Activated naive CD4-positive, alpha-beta T cell treated with anti-CD3 and anti-CD28 coated beads, Interleukin-2, amount 50 U/mL, for 16 hours (primary cell): ENCODE data around the gene TOMM6.
"Not testable (repeated sequence)": the region's sequence is repeated elsewhere in the genome, so short reads cannot be mapped to it uniquely, and the experiment has no call there.

Experiments used
- DNase-seq: peaks from one replicate; pipeline ENCODE4 v3.0.0-alpha.2; 2020

The TOMM6 gene

DNA sequence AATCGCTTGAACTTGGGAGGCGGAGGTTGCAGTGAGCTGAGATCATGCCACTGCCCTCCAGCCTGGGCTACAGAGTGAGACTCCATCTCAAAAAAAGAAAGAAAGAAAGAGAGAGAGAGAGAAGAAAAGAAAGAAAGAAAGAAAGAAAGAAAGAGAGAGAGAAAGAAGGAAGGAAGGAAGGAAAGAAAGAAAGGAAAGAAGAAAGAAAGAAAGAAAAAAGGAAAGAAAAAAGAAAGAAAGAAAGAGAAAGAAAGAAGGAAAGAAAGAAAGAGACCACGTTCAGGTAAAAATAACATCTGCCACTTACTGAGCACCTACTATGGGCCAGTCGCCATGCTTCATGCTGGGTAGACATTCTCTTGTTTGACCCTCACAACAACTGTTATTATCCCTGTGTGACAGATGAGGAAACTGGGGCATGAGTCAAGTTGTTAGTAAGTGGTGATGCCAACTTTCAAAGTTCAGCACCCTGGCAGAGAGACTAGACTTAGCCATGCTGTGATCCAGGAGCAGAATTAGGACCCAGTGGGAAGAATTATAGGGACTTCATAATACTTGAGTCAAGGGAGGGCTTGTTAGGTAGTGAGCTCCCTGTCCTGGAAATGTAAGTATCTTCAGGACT, 21.3 kb upstream of the TOMM6 start:
- not testable (repeated sequence) for DNase-seq

DNA sequence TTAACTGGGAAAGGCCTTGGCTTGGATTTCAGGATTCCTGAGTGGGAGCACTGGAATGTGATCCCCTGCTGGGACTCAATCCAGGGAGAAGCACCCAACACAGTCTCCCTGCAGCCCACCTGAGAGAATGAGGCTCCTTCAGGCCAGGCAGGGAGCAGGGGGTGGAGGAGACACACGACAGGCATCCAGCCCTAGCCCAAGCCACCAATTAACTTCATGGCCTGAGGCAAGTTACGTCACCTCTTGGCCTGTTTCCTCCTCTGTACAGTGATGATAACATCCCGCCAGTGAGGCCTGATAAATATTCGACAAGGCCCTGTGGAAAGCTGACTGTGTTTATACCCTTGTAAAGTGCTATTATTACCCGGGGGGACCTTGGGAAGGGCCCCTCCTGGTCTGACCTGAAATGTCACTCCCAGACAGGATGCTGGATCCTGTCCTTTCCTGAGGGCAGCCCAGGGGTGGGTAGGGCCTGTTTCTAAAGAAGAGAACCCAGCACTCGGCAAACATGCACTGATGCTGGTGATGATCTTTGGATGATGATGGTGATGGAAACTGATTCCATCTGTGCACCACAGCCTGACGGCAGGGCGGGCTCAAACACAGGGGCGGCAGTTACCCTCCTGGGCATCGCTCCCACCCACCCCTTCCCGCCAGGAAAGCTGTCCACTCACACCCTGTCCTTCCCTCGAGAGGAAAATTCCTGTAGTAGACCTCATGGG, 20.2 kb upstream of the TOMM6 start:
- no peak for DNase-seq

DNA sequence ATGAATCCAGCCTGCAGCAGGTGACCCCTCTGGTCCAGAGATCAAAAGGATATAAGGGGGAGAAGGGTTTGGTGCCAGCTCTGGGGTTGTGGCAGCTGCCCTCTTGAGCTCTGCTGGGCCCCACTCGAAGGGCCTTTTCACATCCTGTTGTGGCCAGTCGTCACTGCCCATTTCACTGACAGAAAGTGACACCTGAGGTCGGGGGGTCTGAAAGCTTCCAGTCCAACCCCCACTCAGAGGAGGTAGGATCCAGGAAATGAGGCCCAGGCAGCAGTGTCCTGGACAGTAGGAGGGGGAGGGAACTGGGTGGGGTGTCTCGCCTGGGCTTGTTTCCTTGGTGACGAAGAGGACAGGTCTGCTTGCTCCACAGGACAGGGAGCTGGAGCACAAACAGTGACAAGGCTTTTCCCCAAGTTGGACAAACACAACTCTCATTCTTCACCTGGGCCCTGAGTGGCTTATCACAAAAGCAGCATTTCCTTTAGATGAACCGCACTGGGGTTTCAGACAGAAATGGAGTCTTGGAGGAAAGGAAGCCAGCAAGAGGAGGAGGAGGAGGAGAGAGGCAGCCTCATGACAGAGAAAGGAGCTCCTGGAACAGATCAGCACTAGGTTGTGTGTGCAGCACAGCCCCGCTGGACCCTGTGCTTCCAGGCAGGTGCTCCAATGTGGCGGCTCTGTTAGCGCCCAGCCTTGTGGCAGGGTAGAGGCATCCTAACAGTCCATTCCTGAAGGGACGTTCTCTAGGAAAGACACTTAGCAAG, 18.8 kb upstream of the TOMM6 start:
- DNase-seq = no peak

DNA sequence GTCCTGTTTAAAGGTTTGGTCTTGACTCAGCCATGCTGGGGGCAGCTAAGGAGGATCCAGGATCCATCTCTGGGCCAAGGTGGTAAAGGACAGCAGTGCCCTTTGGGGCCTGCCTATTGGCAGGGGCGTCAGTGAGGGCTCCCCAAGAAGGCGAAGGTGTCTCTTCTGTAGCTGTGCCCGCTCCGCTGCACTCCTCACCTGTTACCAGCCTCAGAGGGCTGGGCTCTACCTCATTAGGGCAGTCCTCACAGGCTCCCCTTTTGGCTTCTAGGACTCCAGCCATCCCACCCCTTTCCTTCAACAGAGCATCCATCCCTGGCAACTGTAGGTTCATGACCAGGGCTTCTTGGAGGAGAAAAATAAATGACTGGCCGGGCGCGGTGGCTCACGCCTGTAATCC, 18.1 kb upstream of the TOMM6 start:
- DNase-seq = no peak

DNA sequence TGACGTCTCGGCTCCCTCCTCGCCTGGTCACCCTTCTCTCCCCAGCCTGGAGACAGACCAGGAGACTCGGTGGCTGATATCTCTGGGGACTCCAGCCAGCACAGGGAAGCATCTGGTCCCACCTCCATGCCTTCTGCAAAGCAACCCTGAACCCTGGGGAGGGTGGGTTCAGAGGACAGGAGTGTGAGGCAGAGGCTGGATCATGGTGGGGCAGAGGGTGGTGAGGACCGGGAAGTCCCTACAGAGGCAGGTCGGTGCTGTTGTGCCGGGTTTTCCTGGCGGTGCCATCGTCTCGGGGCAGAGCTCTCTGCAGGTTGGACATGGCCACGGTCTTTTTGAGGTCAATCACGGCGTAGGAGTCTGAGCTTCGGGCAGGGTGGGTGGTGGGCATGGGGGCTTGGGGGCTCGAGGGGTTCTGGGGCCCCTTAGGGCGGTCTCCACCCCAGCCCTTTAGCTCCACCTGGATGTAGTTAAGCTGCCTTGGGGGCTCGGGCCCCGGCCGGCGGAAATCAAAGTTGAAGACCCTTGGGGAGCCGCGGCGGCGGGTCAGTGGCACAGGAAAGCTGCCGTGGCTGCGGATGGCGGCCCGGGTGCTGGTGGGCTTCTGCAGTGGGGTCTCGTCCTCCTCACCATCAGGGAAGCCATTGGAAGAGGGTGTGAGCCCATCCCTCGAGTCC, 17.0 kb upstream of the TOMM6 start:
- DNase-seq = no peak

DNA sequence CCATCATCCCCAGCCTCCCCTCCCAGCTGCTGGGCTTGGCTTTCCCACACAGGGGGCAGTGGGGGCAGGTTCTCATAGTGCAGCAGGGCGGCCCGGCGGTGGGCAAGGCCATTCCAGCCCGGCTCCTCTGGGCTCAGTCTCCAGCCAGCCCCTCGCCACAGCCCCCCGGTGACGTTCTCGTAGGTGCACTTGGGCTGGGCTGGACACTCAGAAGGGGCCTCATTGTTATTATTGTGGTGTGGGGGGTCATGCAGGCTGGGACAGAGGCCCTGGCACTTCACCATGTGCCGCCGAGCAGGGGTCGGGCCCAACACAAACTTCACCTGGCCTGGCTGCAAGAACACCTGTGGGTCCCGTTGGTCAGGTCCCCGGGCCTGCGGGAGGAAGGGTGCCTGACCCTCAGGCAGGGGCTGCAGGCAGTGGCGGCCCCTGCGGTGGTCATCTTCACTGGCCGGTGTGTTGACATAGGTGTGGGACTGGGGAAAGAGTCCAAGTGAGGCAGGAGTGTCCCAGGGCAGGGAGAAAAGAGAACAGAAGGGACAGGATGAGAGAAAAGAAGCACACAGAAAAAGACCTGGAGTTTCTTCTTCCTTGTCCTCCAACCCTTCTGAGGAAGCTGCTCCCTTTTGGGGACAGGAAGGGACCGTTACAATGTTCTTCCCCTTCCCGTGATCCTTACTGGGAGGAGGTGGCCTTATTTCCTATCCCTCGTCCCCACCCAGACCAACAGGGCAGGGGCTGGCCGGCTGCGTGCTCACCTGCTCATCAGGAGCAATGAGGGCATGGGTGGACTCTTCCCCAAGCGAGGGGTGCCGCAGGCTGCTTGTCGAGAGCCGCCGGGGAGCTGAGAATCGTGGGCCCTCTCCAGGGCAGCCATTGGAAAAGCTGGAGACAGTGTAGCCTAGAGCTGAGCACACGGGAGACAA, 16.2 kb upstream of the TOMM6 start:
- no peak for DNase-seq

DNA sequence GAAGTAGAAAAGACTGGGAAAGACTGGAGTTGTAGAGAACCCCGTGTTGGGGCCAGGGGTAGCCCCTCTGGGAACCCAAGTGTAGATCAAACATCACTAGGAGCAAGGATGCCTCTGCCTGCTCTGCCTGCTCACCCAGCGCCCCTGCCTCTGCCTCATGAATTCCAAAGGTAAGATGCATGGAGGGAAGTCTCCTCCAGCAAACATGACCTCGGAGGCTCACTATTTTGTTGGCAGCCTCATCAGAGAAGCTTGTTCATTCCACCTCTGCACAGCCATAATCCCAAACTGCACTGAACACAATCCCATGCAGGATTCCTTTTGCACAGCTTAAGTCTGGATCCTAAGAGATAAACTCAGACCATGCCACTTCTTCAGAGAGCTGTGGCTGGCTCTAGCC, 12.7 kb upstream of the TOMM6 start:
- DNase-seq = no peak

DNA sequence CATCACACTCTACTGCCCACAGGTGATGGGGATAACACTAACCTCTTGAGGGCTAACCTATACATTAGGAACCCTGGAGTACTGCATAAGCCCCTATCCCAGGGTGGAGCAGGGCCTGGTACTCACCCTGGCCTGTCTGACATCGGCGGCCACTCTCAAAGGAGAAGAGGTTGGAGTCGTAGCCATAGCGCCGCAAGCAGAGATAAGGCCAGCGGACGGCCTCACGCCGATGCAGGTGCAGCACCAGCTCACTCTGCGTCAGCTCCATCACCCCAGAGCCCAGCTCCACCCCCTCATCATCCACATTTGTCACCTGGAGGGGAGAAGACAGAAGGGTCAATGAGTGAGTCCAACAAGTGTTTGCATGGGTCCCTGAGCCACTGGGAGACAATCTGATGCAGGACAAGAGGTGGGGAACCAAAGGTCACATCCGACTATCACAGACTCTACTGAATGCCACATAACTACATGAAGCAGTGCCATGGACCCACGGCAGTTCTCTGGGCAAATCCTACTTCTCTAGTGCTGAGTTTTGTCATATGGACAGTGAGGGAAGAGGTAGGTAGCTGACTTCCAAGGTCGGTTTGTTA, 12.1 kb upstream of the TOMM6 start:
- DNase-seq = no peak

DNA sequence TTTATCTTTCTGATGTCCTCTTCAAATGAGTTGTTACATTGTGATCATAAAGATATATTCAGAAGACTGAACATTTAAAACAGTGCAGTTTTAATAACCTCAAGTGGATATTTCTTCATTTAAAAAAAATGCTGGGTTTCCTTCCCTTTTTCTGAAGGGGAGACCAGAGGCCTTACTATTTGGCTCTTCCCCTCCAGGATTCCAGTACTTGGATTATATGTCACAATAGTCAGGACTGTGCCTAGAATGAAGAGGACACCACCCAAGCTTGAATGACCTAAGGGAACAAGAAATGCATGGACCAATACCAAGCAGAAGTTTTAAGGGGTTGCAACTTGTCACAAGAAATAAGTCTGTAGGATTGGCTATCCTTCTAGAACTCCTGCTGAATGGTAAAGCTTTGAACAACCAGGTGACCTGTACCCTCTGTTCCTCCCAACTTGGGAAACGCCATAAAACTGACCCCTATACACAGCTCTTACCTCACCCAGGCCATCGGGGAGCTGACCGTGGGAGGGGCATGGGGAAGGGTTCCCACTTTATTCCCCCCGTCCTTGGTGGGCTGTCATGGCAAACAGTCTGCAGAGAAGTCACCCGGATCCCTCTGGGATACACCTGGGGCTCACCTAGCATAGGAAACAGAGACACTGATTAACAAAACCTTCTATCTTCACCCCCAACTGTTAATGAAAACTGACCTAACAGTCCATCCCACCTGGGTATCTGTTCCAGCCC, 9.8 kb upstream of the TOMM6 start:
- no peak for DNase-seq

DNA sequence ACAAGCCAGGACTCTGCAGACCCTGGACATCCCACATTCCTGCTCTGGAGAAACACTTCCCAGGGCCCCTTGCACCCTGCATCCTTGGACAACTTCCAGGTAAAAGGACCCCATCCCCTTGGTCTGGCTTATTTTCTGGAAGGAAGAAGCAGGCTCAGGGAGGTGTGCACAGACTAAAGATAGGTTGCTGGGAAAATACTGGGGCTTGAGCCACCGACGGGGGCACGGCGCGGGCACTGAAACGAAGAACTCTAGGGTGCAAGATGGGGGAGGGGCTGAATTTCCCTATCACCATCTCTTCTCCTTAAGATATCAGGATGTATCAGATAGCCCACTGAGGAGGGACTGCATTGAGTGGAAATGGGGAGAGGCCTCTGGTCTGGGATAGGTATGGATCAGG, 8.6 kb upstream of the TOMM6 start:
- DNase-seq = no peak

DNA sequence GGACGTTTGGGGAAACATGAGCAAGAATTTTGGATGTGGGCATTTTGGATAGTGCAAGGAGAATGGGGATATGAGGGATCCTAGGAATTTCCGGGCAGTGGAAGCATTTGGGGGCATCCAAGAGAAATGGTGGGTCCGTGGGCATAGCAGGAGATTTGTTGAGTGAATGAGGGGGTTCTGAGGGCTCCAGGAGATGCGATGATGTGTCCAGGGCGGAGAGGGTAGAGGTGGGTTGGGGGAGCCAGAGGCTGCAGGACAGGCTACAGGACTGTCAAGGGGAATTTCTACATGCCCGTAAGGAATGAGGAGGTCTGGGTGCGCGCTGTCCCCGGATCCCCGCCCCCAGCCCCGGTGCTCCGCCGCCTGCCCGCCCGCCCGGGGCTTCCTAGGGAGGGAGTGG, 8.2 kb upstream of the TOMM6 start:
- DNase-seq = peak; percentile 19

DNA sequence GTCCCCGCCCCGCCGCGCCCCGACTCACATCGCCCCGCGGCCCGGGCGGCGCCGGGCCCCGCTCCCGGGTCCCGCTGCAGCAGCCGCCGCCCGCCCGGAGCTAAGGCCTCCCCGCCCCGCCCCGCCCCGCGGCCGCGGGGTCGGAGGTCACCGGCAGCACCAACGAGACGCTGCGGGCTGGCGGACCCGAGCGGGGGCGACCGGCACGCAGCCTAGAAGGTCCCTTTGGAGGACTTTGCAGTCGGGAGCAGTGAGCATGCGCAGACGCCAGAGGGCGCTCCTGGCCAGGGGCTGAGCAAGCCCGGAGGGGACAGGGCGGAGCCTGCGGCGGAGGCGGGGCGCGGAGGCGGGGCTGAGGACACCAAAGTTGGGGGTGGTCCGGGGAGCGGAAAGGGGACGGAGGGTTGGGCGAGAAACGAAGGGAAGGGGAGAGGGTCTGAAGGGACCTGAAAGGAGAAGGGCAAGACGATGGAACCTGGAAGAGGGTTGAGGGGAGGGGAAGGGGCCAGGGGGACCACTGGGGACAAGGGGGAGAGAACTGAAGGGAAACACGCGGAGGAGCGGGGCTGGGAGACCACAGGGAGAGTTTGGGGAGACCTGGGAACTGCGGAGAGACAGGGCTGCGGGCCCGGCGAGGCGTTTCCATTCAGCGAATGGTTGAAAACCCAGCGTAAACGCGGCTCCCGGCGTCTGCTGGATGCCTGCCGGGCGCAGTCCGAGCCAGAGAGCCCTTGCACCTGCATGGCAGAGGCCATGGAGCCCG, 7.5 kb upstream of the TOMM6 start, which contains the start of gene FRS3:
Gene FRS3, minus strand, starts transcription at position 113 of the 763 bp plus-strand sequence. CDS start 2,913 bp downstream, outside the sequence.
- DNase-seq = peak; percentile 100

DNA sequence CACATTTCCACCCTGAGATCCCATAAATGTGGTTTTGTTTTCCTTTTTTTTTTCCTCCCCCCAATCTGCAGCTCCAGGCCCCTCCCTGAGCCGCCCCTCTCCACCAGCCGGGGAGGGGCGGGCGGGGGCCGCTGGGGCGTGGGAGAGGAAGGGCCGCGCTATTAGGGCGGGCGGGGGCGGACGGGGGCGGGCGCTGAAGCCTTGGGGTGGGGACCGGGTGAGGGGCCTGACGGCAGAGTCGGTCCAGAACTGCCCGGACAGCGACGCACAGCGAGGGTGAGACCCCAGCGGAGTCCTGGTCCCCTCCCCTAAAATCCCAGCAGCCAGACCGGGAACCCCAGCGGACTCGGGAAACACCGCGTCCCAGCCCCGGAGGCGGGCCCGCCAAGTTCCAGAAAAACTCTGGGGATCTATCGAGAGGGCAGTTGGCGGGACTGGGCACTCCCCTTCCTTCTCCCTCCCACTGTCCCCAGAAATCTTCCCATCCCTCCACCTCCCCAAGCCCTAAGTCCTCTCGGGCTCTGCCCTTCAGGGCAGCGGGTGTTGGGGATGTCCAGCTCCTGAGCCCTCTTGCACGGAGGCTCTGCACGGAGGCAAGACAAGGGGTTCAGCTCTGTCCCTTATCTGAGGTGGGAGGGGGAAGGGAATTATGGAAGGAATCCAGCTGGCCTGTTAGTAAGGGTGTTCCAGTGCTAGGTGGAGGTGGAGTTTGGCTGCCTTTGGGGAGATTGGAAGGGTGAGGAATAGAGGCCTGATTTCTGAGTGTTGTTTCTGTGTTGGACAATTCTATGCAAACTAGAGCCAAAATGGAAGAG, 6.7 kb upstream of the TOMM6 start, which contains the start of gene PRICKLE4:
Gene PRICKLE4, plus strand, starts transcription at position 232 of the 815 bp plus-strand sequence. CDS start 2,692 bp downstream, outside the sequence.
- DNase-seq = no peak

DNA sequence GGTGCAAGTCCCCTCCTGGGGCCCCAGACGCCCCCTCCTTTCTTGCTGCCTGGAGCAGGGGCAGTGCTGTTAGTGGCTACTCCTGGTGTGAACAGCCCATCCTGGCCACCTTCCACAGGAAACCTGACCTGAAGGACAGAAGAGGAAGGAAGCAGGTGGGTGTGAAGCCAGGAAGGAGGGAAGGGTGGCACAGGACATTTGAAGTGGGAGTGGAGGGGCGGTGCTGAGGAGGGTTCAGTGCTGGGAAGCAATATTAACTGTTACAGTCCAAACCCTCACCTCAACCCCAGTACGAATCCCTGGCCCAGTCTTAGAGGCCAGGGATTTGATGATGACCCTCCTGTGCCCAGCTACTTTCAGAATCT, 6.1 kb upstream of the TOMM6 start:
- DNase-seq = no peak

DNA sequence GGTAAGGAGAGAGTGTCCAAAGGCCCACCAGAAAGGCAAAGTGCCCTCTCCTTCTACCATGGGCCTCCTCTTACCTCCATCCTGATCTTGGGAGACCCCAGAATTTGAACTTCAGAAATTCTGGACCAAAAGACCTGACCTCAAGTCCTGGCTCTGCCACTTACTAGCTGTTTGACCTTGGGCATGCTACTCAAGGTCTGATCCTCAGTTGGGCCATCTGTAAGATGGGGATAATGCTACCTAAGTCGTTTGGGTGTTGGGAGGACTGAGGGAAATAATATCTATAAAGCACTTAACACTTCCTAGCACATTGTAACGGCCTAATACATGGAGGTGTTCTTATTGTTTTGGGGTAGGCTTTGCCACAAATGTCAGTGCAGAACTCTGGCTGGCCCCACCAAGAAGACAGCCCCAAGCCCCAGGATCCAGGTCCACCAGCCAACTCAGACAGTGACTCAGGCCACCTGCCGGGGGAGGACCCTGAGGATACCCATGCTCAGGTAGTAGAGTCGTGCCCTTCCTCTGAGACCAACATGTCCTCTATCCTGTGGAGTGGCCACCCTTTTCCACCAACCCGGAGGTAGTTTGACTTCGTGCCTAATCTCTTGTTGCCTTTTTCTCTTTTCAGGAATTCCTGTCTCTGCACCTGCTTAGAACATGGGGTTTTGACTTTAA, 4.3 kb upstream of the TOMM6 start:
- DNase-seq = no peak

DNA sequence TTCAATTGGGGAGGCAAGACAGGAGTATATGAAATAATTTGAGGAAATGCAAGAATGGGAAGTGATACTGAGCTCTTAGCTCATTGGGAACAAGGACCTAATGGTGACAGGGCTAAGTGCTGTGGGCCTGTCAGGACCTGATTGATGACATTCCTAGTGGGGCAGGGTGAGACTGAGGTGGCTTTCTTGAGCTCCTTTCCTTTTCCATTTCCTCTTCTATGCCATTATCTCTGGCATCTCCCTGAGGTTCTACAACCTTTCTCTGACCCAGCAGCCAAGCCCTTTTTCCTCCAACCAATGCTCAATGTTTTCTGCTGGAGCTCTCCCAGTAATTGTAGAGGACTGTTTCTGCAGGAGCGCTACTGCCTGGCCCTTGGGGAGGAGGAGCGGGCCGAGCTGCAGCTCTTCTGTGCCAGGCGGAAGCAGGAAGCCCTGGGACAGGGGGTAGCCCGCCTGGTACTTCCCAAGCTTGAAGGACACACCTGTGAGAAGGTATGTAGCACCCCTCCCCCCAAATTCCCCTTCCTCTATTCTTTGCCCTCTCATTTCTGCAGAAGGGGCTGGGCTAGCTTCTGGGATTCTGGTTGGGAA, 2.8 kb upstream of the TOMM6 start:
- DNase-seq = no peak

DNA sequence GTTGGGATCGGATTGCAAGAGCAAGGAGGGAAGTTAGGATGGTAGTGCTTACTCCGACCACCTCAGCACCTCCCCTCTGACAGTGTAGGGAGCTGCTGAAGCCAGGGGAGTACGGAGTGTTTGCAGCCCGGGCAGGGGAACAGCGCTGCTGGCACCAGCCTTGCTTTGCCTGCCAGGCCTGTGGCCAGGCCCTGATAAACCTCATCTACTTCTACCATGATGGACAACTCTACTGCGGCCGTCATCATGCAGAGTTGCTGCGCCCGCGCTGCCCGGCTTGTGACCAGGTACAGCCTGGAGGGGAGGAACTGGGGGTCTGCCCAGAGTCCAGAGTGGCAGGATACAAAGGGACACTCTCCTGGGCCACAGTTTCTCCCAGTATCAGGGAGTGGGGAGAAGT, 2.2 kb upstream of the TOMM6 start:
- no peak for DNase-seq
